Sigmoid colon (tissue), 3 donors: Measurements from ENCODE around the gene CDK6.

Experiments used
- POLR2A ChIP-seq, 2 donors: fragments of 450-650 bp; IDR thresholded peaks; one replicate each; pipeline ENCODE4 v1.6.1; 2016; ENCODE audit warnings: antibody characterized with exemption in 2 of 2, mild to moderate bottlenecking in 2 of 2, moderate library complexity in 2 of 2
- TF ChIP-seq, protein P1 (sequence below), 4 experiments: fragments of 450-650 bp in 3 of 4; fragments of 200-600 bp in 1 of 4; IDR thresholded peaks; one replicate each; pipeline ENCODE4 v1.5.1; 2016 to 2019; ENCODE audit warnings: antibody characterized with exemption in 4 of 4, mild to moderate bottlenecking in 3 of 4, moderate library complexity in 2 of 4

DNA sequence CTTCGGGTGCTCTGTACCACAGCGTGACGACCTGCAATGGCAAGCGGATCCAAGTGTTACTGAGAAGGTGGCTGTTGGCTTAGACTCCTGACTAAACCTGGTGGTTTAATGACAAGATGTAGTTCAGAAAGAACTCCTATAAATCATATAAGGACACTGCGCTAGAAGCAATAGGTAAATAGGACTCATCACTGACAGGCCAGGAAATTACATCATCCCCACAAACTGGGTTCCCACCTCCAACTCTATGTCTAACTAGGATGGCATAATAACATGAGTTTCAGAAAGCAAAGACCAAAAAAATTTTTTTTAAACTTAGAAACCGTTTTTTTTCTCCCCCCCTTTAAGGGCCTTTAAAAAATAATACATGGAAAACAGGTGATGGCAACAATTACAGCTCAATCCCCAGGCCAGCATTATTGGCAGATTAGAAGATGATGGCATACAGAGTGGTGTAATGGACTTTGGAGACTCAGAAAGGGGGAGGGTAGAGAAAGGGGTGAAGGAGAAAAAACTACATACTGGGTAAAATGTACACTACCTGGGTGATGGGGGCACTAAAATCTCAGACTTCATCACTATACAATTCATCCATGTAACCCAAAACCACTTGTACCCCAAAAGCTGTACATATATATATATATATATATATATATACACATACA is 164.7 kb downstream of the CDK6 start:
- TF ChIP-seq, protein P1, sequence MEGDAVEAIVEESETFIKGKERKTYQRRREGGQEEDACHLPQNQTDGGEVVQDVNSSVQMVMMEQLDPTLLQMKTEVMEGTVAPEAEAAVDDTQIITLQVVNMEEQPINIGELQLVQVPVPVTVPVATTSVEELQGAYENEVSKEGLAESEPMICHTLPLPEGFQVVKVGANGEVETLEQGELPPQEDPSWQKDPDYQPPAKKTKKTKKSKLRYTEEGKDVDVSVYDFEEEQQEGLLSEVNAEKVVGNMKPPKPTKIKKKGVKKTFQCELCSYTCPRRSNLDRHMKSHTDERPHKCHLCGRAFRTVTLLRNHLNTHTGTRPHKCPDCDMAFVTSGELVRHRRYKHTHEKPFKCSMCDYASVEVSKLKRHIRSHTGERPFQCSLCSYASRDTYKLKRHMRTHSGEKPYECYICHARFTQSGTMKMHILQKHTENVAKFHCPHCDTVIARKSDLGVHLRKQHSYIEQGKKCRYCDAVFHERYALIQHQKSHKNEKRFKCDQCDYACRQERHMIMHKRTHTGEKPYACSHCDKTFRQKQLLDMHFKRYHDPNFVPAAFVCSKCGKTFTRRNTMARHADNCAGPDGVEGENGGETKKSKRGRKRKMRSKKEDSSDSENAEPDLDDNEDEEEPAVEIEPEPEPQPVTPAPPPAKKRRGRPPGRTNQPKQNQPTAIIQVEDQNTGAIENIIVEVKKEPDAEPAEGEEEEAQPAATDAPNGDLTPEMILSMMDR (IDR thresholded peaks at IDR 0.05): no peak
- no peak for TF ChIP-seq POLR2A (IDR thresholded peaks at IDR 0.05)
